ENCODE measurements around the gene PCDHB14. TPM values are rescaled to one million over a fixed set of nuclear protein-coding genes. Genes with fewer than 3 reads are reported as not detected.

The PCDHB14 gene
- total RNA-seq, 1 donor from 2014 or later: 2.0 TPM

Other genes starting within 250 kb of the PCDHB14 start
- gene PCDHB1, start 172.0 kb upstream of the PCDHB14 start, total RNA-seq: not detected
- 2.2 TPM for gene PCDHB2, start 128.7 kb upstream of the PCDHB14 start, total RNA-seq
- gene PCDHB3, start 122.9 kb upstream of the PCDHB14 start, total RNA-seq: 0.52 TPM
- gene PCDHB4, start 101.5 kb upstream of the PCDHB14 start, total RNA-seq: 0.52 TPM
- 0.40 TPM for gene PCDHB5, start 88.1 kb upstream of the PCDHB14 start, total RNA-seq
- 0.16 TPM for gene PCDHB6, start 73.3 kb upstream of the PCDHB14 start, total RNA-seq
- gene PCDHB7, start 50.7 kb upstream of the PCDHB14 start, total RNA-seq: 0.20 TPM
- 0.40 TPM for gene PCDHB8, start 45.6 kb upstream of the PCDHB14 start, total RNA-seq
- 0.48 TPM for gene PCDHB16, start 41.0 kb upstream of the PCDHB14 start, total RNA-seq
- 0.48 TPM for gene PCDHB9, start 36.2 kb upstream of the PCDHB14 start, total RNA-seq
- gene PCDHB10, start 31.0 kb upstream of the PCDHB14 start, total RNA-seq: 0.80 TPM
- 0.44 TPM for gene PCDHB11, start 23.7 kb upstream of the PCDHB14 start, total RNA-seq
- 0.72 TPM for gene PCDHB12, start 14.6 kb upstream of the PCDHB14 start, total RNA-seq
- 3.4 TPM for gene PCDHB13, start 9.4 kb upstream of the PCDHB14 start, total RNA-seq
- gene PCDHB15, start 22.1 kb downstream of the PCDHB14 start, total RNA-seq: 0.44 TPM
- gene SLC25A2, start 80.7 kb downstream of the PCDHB14 start, total RNA-seq: 0.24 TPM
- 35.1 TPM for gene TAF7, start 97.4 kb downstream of the PCDHB14 start, total RNA-seq
- gene PCDHGA1, start 107.2 kb downstream of the PCDHB14 start, total RNA-seq: 0.40 TPM
- gene PCDHGA2, start 115.4 kb downstream of the PCDHB14 start, total RNA-seq: 0.68 TPM
- 0.76 TPM for gene PCDHGA3, start 120.5 kb downstream of the PCDHB14 start, total RNA-seq
- gene PCDHGB1, start 126.8 kb downstream of the PCDHB14 start, total RNA-seq: 0.92 TPM
- gene PCDHGA4, start 131.7 kb downstream of the PCDHB14 start, total RNA-seq: 0.48 TPM
- gene PCDHGB2, start 136.7 kb downstream of the PCDHB14 start, total RNA-seq: 1.2 TPM
- gene PCDHGA5, start 140.8 kb downstream of the PCDHB14 start, total RNA-seq: 0.72 TPM
- gene PCDHGB3, start 146.9 kb downstream of the PCDHB14 start, total RNA-seq: 0.76 TPM
- gene PCDHGA6, start 150.5 kb downstream of the PCDHB14 start, total RNA-seq: 1.2 TPM
- 1.6 TPM for gene PCDHGA7, start 159.4 kb downstream of the PCDHB14 start, total RNA-seq
- gene PCDHGB4, start 164.4 kb downstream of the PCDHB14 start, total RNA-seq: 2.8 TPM
- gene PCDHGA8, start 169.3 kb downstream of the PCDHB14 start, total RNA-seq: 0.64 TPM
- gene PCDHGB5, start 174.6 kb downstream of the PCDHB14 start, total RNA-seq: 5.8 TPM
- 3.1 TPM for gene PCDHGA9, start 179.4 kb downstream of the PCDHB14 start, total RNA-seq
- 3.0 TPM for gene PCDHGB6, start 184.7 kb downstream of the PCDHB14 start, total RNA-seq
- 5.3 TPM for gene PCDHGA10, start 189.6 kb downstream of the PCDHB14 start, total RNA-seq
- gene PCDHGB7, start 194.3 kb downstream of the PCDHB14 start, total RNA-seq: 3.3 TPM
- gene PCDHGA11, start 197.7 kb downstream of the PCDHB14 start, total RNA-seq: 1.9 TPM
- gene PCDHGA12, start 207.2 kb downstream of the PCDHB14 start, total RNA-seq: 1.5 TPM

Data from esophagus mucosa (tissue), 1 donor.